Activated B cell treated with CpG ODN at 0.5 μM for 24 hours (primary cell): ENCODE data around the gene KIF21A. TPM values are rescaled to one million over a fixed set of nuclear protein-coding genes. Genes with fewer than 3 reads are reported as not detected.

ENCODE experiments used
- ATAC-seq: fragments of 200-7000 bp; cut with Tn5 transposase; one replicate; pipeline ENCODE4 v1.10.0; 2021; ENCODE audit warnings: low read depth, mild to moderate bottlenecking, moderate library complexity
- CTCF ChIA-PET: fragments of 350-600 bp; sonication (Branson Sonifier 250); formaldehyde crosslinking; loops from one replicate; lab custom pipeline; 2021; ENCODE audit warnings: antibody characterized with exemption; lab: Charles Lee
- POLR2A ChIA-PET: fragments of 350-600 bp; sonication (Branson Sonifier 250); formaldehyde crosslinking; loops from one replicate; lab custom pipeline; 2021; ENCODE audit warnings: antibody characterized with exemption; lab: Charles Lee
- DNase-seq: peaks from one replicate; pipeline ENCODE4 v3.0.0; 2022
- H3K27ac Mint-ChIP-seq: one replicate; pipeline ENCODE4 v1.8.0; 2020; ENCODE audit warnings: mixed read lengths
- H3K27me3 Mint-ChIP-seq: one replicate; pipeline ENCODE4 v1.8.0; 2021; ENCODE audit warnings: mixed read lengths
- H3K36me3 Mint-ChIP-seq: one replicate; pipeline ENCODE4 v1.8.0; 2021; ENCODE audit warnings: low read depth, mixed read lengths
- H3K4me1 Mint-ChIP-seq: one replicate; pipeline ENCODE4 v1.8.0; 2021; ENCODE audit warnings: mixed read lengths
- H3K4me3 Mint-ChIP-seq: one replicate; pipeline ENCODE4 v1.8.0; 2020; ENCODE audit warnings: mild to moderate bottlenecking, mixed read lengths
- H3K9me3 Mint-ChIP-seq: one replicate; pipeline ENCODE4 v1.8.0; 2020; ENCODE audit warnings: mixed read lengths
- intact Hi-C: fragments of 100-400 bp; cut with micrococcal nuclease; formaldehyde crosslinking; loops from one replicate; pipeline ENCODE4 v1.15.1; 2024
- total RNA-seq: library from RNA; stranded (reverse); gene quantifications from 2 replicates; pipeline ENCODE4 v1.2.3, GENCODE V29; 2022
- TF ChIP-seq, protein P1 (sequence below): fragments of 200-600 bp; IDR thresholded peaks from one replicate; pipeline ENCODE4 v1.8.0; 2022; ENCODE audit warnings: antibody characterized with exemption, mild to moderate bottlenecking

Gene KIF21A, protein sequence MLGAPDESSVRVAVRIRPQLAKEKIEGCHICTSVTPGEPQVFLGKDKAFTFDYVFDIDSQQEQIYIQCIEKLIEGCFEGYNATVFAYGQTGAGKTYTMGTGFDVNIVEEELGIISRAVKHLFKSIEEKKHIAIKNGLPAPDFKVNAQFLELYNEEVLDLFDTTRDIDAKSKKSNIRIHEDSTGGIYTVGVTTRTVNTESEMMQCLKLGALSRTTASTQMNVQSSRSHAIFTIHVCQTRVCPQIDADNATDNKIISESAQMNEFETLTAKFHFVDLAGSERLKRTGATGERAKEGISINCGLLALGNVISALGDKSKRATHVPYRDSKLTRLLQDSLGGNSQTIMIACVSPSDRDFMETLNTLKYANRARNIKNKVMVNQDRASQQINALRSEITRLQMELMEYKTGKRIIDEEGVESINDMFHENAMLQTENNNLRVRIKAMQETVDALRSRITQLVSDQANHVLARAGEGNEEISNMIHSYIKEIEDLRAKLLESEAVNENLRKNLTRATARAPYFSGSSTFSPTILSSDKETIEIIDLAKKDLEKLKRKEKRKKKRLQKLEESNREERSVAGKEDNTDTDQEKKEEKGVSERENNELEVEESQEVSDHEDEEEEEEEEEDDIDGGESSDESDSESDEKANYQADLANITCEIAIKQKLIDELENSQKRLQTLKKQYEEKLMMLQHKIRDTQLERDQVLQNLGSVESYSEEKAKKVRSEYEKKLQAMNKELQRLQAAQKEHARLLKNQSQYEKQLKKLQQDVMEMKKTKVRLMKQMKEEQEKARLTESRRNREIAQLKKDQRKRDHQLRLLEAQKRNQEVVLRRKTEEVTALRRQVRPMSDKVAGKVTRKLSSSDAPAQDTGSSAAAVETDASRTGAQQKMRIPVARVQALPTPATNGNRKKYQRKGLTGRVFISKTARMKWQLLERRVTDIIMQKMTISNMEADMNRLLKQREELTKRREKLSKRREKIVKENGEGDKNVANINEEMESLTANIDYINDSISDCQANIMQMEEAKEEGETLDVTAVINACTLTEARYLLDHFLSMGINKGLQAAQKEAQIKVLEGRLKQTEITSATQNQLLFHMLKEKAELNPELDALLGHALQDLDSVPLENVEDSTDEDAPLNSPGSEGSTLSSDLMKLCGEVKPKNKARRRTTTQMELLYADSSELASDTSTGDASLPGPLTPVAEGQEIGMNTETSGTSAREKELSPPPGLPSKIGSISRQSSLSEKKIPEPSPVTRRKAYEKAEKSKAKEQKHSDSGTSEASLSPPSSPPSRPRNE (N-terminal part only)
- 6.1 and 7.6 TPM in 2 replicates for total RNA-seq

DNA sequence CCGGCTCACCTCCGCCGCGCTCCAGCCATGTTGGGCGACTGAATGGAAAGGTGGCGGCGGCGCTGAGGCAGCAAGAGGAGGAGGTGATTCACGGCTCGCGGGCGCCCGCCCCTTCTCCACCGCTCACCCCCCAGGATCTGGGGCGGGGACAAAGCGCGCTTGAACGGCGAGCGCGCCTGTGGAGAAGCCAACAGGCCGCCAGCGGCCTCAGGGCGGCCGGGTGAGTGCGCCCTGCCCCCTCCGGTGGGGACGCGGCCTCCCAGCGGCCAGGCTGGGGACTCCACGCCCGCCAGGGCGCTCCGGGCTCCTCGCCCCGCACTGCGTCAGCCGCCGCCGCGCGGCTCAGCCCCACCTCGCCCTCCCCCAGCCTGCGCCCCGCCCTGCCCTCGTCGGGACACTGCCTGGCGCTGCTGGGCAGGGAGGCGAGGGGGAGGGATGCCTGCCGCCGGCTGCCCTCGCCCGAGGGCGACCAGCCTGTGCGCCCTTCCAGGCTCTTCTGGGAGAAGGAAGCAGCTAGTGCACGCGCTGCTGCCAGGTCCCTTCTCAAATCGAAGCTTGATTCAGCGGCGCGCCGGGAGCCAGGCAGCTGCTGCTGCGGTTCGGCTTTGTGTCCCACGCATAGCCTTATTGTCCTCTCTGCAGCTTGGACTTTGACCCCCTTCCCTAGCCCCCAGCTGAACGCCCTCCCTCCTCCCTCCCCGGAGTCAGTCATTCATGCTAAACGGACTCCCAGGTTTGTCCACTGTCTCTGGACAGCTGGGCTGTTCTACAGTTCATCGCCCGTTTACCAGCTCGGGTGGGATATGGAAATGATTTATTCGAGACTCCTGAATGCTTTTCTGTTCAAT lies at the start of gene KIF21A:
Gene KIF21A (minus strand): TSS at position 40 of the 848 bp plus-strand sequence. CDS start 150 bp downstream, outside the sequence.
- ChIA-PET POLR2A (interaction anchor here (1.4 kb wide), 1 partner anchor 71 kb away, joined by 3 read pairs; no protein-coding TSS in a partner anchor), CTCF (no interaction called here)
- TF ChIP-seq, protein P1, sequence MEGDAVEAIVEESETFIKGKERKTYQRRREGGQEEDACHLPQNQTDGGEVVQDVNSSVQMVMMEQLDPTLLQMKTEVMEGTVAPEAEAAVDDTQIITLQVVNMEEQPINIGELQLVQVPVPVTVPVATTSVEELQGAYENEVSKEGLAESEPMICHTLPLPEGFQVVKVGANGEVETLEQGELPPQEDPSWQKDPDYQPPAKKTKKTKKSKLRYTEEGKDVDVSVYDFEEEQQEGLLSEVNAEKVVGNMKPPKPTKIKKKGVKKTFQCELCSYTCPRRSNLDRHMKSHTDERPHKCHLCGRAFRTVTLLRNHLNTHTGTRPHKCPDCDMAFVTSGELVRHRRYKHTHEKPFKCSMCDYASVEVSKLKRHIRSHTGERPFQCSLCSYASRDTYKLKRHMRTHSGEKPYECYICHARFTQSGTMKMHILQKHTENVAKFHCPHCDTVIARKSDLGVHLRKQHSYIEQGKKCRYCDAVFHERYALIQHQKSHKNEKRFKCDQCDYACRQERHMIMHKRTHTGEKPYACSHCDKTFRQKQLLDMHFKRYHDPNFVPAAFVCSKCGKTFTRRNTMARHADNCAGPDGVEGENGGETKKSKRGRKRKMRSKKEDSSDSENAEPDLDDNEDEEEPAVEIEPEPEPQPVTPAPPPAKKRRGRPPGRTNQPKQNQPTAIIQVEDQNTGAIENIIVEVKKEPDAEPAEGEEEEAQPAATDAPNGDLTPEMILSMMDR = no peak
- peaks cover 31% of the 10 kb centered on the region for H3K27me3 Mint-ChIP-seq
- intact Hi-C loops = loop anchor here (2.0 to 10.0 kb wide), 4 partner anchors 71 to 661 kb away; partner anchors contain the start of genes ABCD2 and SLC2A13
- ATAC-seq = peak; percentile 91
- H3K4me1 Mint-ChIP-seq = peaks cover 16% of the 10 kb centered on the region
- peak within 1 kb of the TSS; percentile 82 for H3K4me3 Mint-ChIP-seq
- H3K9me3 Mint-ChIP-seq = no peaks in the 10 kb centered on the region
- no peaks in the 10 kb centered on the region for H3K36me3 Mint-ChIP-seq
- H3K27ac Mint-ChIP-seq = peak within 1 kb of the TSS; percentile 61
- peak; percentile 65 for DNase-seq

DNA sequence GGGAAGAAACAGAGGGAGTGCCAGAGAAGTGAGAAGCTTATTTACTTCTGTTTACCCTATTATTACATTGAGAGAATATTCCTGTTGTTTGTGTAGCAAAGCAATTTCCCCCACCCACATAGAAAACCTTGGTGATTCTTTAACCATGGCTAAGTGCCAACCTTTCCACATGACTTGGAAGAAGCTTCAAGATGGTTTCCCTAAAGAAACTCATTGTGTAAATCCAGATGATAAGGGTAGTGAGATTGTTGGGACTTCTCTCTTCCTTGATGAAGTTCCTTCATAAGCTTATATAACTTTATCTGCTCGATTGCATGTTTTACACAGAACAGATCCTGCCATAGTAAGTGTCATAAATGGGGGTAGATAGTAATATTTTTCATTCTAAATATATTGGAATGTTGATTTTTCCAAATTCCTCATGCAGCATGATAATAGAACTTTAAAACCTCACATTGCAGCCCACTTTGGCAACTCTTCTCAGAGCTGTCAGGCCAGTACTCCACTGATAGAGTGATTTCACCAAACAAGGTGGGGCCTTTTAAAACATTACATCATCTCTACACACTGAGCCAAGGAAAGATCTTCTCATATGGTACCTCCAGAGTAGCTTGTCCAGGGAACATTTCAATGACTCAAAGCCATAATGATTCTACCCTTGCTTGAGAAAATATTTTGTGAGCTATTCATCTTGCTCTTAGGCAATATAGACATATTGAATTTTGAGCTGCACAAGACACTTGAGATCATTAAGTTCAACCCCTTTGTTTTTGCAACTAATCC lies 47.8 kb upstream of the KIF21A start:
- TF ChIP-seq, protein P1 = no peak
- ATAC-seq = no peak
- Mint-ChIP-seq H3K4me3 (no peak overlapping the region), H3K27me3 (no peaks in the 10 kb centered on the region), H3K4me1 (no peaks in the 10 kb centered on the region), H3K9me3 (peaks cover 3% of the 10 kb centered on the region), H3K27ac (no peak overlapping the region), H3K36me3 (no peaks in the 10 kb centered on the region)
- POLR2A ChIA-PET = no interaction called here
- DNase-seq = no peak
- intact Hi-C loops = no loop called here
- CTCF ChIA-PET = no interaction called here

DNA sequence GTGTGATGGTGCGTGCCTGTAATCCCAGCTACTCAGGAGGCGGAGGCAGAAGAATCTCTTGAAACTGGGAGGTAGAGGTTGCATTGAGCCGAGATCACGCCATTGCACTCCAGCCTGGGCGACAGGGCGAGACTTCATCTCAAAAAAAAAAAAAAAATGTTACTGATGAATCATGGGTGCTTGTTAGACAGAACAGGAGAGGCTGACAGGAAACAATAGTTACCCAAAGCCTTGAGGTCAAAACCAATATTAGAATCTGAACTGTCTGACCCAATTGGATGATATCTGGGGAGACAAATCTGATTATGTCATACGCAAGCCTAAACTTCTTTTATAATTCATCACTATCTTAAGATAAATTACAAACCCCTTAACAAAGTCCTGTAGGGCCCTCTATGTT lies 40.7 kb upstream of the KIF21A start:
- no peak overlapping the region for H3K4me3 Mint-ChIP-seq
- no peaks in the 10 kb centered on the region for H3K4me1 Mint-ChIP-seq
- no peak for ATAC-seq
- no peak overlapping the region for H3K27ac Mint-ChIP-seq
- intact Hi-C loops = no loop called here
- H3K9me3 Mint-ChIP-seq = no peaks in the 10 kb centered on the region
- DNase-seq = no peak
- TF ChIP-seq, protein P1 = no peak
- ChIA-PET POLR2A (no interaction called here), CTCF (no interaction called here)
- H3K27me3 Mint-ChIP-seq = peaks cover 3% of the 10 kb centered on the region
- H3K36me3 Mint-ChIP-seq = no peaks in the 10 kb centered on the region

DNA sequence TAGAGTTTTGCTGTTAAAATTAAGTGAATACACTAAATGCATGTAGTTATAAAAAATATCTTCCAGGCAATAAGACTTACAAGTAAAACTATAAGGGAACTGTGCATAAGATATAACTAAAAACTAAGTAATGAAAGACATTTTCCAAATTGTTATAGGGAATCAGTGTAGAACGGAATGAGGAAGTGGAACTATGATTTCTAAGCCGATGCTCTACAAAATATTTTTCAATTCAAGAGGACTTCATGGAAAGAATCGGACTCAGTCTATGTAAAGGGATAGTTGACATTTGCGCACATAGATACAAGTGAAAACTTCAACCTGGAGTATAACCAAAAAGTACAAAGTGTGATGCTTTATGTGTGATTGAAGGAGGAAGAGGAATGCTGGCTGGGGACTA lies 40.1 kb upstream of the KIF21A start:
- no peaks in the 10 kb centered on the region for H3K36me3 Mint-ChIP-seq
- CTCF ChIA-PET = no interaction called here
- TF ChIP-seq, protein P1 = no peak
- no peak overlapping the region for H3K4me3 Mint-ChIP-seq
- DNase-seq (no peak), ATAC-seq (no peak)
- H3K27me3 Mint-ChIP-seq = peaks cover 3% of the 10 kb centered on the region
- no peaks in the 10 kb centered on the region for H3K4me1 Mint-ChIP-seq
- POLR2A ChIA-PET = no interaction called here
- H3K9me3 Mint-ChIP-seq = no peaks in the 10 kb centered on the region
- no peak overlapping the region for H3K27ac Mint-ChIP-seq
- intact Hi-C loops = no loop called here
